HG02970 (cell line): ENCODE measurements around the gene ZFHX3.

Experiments
- ATAC-seq: cut with Tn5 transposase; IDR thresholded peaks from one replicate; pipeline ENCODE4 v1.9.1; 2021; ENCODE audit warnings: mild to moderate bottlenecking, moderate library complexity, moderate number of reproducible peaks; ENCODE audit not compliant: unreplicated experiment, low FRiP score

Gene ZFHX3

GRCh38 chr16:73042807-73043206 is 5.1 kb downstream of the ZFHX3 start:
- no peak for ATAC-seq

GRCh38 chr16:73041676-73042075 is 6.3 kb downstream of the ZFHX3 start:
- no peak for ATAC-seq

DNA sequence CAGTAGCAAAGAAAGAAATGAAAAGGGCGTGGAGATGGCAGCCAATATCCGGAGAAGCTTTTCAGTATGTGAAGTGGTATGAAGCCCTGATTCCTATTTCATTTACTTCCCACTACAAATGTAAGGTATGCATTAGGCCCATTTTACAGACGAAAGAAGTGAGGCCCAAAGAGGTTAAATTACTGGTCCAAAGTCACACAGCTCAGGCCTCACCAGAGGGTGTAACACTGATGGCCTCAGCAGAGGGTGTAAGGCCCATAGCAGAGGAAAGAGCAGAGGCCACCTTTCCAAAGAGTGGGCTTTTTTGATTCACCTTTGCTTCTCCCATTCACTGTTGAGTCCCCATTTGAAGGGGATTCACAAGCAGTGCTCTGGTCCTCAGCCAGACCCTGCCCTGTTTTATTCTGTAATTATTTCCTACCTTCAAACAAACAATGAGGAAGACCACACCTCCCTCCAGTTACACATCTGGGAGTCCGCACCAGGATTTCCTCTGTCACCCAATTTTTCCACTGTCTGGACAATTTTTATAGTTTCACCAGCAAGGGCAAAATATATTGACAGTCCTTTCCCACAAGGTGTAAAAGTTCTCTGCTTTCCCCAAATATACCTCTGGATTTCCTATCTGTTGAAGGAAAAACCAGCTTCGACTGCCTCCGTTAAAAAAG is 7.1 kb downstream of the ZFHX3 start:
- ATAC-seq = no peak

GRCh38 chr16:73040136-73040535 is 7.8 kb downstream of the ZFHX3 start:
- no peak for ATAC-seq

- ATAC-seq = no peak
Observed at GRCh38 chr16:73037845-73038570, 9.9 kb downstream of the ZFHX3 start.

DNA sequence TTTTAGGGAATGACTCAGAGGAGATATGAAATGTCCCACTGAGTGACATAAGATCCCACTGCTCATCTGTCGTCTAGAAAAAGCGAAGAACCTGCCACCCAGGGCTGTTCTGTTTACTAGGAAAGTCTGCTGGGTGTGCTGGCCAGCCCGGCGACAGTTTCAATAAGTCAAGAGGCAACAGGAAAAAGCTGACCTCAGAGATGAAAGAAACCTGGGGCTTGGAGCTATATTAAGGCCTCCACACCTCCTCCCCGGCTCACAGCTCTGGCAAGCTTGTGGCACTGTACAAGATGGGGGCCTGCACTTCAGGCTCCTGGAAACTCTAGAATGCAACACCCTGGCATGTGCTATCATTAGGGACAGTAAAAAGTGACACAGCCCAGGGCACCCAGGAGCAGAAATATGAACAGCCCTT is 10.6 kb downstream of the ZFHX3 start:
- no peak for ATAC-seq

GRCh38 chr16:73036074-73036826 is 11.7 kb downstream of the ZFHX3 start:
- ATAC-seq = peak; percentile 69

DNA sequence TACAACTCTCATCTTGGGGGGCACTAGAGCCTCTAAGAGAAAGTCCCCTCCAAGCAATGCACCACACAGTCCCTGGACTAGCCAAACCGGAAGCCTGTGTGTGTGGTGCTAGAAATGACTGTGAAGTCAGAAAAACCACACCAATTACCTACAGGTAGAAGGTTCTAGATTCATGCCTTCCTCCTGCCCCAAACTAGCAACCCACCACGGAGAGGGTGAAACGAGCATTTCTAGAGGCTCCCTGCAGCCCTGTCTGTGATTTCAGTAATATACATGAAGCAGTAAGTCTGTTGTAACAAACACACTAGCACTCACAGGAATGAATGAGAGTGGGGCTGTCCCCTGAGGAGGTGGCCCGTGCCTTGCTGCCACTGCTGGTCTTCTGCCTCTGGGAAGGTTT is 13.6 kb downstream of the ZFHX3 start:
- no peak for ATAC-seq

DNA sequence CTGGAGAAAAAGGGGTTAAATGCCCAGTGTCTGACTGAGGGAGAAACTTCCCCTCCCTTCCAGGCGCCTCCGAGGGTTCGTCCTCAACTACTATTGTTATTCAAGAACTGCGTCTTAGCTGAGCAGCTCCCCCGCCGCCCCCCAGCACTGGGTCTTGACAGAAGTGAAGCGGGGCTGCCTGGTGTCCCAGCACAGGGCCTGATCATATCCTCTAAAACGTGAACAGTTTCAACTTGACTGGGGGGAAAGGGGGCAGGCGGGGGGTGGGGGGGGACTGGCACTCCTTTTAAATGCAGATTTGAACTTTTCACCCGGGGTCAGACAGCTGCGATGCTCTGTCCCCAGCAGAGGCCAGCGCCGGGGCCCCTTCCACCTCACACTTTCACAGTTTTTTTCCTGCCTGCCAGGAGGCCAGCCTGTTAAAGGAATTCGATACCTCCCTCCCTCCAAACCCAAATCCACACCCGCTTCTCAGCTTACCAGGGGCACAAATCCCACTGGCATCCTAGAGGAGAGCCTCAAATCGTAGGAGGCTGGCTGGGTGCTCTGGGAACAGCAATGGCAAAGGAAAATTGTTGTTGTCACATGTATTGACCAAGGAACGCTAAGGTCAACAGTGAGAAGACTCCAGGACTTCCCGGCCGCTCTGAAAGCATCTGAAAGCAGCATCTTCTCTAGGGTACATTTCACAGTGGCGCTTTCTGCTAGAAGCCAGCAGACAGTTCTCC is 14.5 kb downstream of the ZFHX3 start:
- ATAC-seq = no peak

GRCh38 chr16:73032541-73033270 is 15.2 kb downstream of the ZFHX3 start:
- ATAC-seq = no peak

- no peak for ATAC-seq
Observed at GRCh38 chr16:73031984-73032383, 15.9 kb downstream of the ZFHX3 start.

DNA sequence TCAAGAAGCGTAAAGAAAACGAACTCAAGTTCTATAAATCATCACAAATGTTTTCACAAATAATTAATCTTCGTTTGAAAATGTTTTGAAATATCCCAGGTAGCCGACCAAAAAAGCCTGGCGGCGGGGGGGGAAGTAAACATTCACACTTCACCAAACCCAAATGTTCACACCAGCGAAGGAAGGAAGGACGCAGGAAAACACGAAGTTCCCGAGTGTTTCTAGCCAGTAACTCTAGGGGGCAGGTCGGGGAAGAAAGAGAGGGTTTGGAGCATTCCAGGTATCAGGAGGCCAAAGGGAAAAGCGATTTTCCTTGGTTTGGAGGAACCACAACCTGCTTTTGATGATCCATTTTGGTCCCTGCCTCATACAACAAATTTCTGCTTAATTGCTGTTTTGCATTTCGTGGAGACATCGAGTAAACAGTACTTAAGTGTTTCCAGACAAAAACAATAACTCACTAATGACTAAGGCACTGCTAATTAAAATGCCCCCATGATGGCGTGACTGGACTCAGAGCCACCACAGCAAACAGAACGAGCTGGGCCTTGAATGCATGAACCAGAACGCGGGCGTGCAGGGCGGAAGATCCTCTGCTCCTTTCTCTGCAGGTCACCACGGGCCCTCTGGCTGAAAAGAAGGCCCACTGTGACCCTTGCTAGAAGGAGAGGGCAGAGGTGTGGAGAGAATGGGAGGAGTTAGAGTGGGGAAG is 16.6 kb downstream of the ZFHX3 start:
- ATAC-seq = no peak

GRCh38 chr16:73028721-73029361 is 19.1 kb downstream of the ZFHX3 start:
- ATAC-seq = no peak

- no peak for ATAC-seq
Observed at GRCh38 chr16:73028263-73028662, 19.7 kb downstream of the ZFHX3 start.

DNA sequence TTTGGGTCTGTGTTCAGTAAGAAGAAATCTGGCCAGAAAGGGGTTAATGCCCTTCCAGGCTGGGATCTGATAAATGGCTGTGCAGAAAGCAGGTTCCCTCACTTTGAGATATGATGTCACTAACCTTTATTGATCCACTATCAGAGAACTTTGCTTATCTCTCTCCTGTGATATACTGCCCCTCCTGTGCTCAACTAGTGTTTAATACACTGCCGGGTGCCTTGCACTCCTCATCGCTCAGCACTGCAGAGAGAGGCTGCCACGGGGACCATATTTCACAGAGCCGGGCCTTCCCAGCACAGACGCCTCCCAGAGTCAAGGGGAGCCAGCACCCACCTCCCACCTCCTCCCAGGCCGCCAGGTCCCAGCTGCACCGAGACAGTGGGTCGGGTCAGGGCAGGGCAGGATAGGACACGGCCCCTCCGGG is 20.2 kb downstream of the ZFHX3 start:
- no peak for ATAC-seq

DNA sequence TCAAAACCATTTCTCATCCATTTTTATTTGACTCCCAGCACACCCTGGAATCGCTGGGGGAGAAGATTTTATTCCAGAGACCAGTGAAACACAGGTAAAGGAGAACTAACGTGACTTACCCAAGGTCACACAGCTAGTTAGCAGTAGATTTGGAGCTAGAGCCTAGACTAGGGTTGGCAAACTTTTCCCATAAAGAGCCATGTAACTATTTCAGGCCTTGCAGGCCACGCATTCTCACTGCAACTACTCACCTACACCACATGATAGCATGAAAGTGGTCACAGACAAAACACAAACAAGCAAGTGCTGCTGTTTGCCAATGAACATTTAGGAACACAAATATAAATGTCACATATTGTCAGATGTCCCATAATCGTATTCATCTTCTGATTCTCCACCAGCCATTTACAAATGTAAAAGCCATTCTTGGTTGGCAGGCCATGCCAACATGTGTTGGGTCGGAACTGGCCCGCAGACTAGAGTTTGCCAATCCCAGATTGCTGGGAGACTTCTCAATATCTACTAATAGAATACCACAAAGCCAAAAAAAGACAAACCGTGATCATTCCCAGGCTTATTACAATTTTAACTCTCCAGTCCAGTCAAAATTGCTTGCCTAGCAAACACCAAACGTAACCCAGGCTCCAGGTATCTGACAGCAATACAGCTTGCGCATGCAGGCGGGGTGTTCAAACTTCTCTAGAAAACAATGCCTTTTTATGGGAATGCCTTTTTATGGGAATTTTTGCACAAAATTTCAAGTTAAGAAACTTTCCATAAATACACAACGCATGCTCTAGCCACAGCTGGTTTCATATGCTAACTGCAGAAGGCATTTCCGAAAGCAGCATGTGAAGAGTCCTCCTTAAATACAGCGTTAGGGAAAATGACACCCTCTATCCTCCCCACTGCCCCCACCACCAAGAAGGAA is 20.9 kb downstream of the ZFHX3 start:
- no peak for ATAC-seq

- ATAC-seq = no peak
Observed at GRCh38 chr16:73025856-73026210, 22.1 kb downstream of the ZFHX3 start.
